Neural progenitor cell (in vitro differentiated cells): Measurements from ENCODE around the gene IL25.

Experiments used
- EZH2 ChIP-seq: fragments of 200-600 bp; sonication (generic); IDR thresholded peaks from 2 replicates; pipeline ENCODE4 v1.6.1; 2017; ENCODE audit warnings: antibody characterized with exemption, mild to moderate bottlenecking, moderate library complexity
- EZH2phosphoT487 ChIP-seq: fragments of 200-600 bp; sonication (generic); IDR thresholded peaks from 2 replicates; pipeline ENCODE4 v1.6.1; 2017; ENCODE audit warnings: antibody characterized with exemption
- TF ChIP-seq, protein P1 (sequence below): fragments of 200-600 bp; sonication (generic); IDR thresholded peaks from 2 replicates; pipeline ENCODE4 v1.5.1; 2017; ENCODE audit warnings: antibody characterized with exemption, mild to moderate bottlenecking

GRCh38 chr14:23344481-23344880, 28.1 kb upstream of the IL25 start:
- TF ChIP-seq, protein P1, sequence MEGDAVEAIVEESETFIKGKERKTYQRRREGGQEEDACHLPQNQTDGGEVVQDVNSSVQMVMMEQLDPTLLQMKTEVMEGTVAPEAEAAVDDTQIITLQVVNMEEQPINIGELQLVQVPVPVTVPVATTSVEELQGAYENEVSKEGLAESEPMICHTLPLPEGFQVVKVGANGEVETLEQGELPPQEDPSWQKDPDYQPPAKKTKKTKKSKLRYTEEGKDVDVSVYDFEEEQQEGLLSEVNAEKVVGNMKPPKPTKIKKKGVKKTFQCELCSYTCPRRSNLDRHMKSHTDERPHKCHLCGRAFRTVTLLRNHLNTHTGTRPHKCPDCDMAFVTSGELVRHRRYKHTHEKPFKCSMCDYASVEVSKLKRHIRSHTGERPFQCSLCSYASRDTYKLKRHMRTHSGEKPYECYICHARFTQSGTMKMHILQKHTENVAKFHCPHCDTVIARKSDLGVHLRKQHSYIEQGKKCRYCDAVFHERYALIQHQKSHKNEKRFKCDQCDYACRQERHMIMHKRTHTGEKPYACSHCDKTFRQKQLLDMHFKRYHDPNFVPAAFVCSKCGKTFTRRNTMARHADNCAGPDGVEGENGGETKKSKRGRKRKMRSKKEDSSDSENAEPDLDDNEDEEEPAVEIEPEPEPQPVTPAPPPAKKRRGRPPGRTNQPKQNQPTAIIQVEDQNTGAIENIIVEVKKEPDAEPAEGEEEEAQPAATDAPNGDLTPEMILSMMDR: no peak
- TF ChIP-seq EZH2 (no peak), EZH2phosphoT487 (no peak)
